ENCODE measurements around the gene RNF10.

GRCh38 chr12:120522568-120522967 lies 11.6 kb upstream of the RNF10 start:
- TF ChIP-seq CTCF (IDR thresholded peaks at IDR 0.05; ENCODE audit: insufficient read depth, low read depth, low read length) (no peak), EZH2 (IDR thresholded peaks at IDR 0.05; ENCODE audit: insufficient read depth, low read length) (no peak)
